ENCODE results near the gene KRABD2.
A peak's percentile ranks its signal among the peaks of the same experiment; 100 is the strongest.
"Not testable (repeated sequence)": the region's sequence is repeated elsewhere in the genome, so short reads cannot be mapped to it uniquely, and the experiment has no call there.

Gene KRABD2

DNA sequence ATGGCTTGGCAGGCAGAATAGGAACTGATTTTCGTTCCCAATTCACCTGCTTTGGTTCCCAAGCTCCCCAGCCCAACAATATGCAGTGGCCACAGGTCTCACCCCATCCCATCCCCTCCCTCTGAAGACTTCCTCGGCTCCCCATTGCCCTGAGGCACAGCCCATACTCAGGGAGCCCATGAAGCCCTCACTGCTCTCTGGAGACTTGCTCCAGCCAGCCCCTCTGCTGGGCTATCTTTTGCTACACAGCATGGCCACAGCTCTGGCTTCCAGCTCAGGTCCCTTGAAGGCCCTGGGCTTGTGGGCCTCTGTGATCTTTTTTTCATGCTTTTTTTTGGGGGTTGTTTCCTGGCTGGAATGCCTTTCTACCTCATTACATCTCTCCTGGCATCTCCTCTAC is 29.7 kb upstream of the KRABD2 start:
- Mint-ChIP-seq H3K27me3 (peaks cover 29% of the 10 kb centered on the region), H3K4me3 (no peak overlapping the region), H3K4me1 (no peaks in the 10 kb centered on the region), H3K36me3 (ENCODE audit: insufficient read depth) (no peaks in the 10 kb centered on the region), H3K27ac (ENCODE audit: low read depth) (no peak overlapping the region), H3K9me3 (no peaks in the 10 kb centered on the region)
- ATAC-seq (replicated peaks; ENCODE audit: extremely low read depth, poor library complexity, severe bottlenecking) (no peak), DNase-seq (ENCODE audit: low spot score in 2 of 2) (no peak)

- Mint-ChIP-seq H3K36me3 (ENCODE audit: insufficient read depth) (no peaks in the 10 kb centered on the region), H3K4me1 (no peaks in the 10 kb centered on the region), H3K4me3 (no peak overlapping the region), H3K27ac (ENCODE audit: low read depth) (no peak overlapping the region), H3K27me3 (peaks cover 35% of the 10 kb centered on the region), H3K9me3 (no peaks in the 10 kb centered on the region)
- ATAC-seq (replicated peaks; ENCODE audit: extremely low read depth, poor library complexity, severe bottlenecking) (no peak), DNase-seq (ENCODE audit: low spot score in 2 of 2) (no peak)
Measured at GRCh38 chr17:8405499-8406016, 29.1 kb upstream of the KRABD2 start.

GRCh38 chr17:8402921-8403536 is 26.5 kb upstream of the KRABD2 start:
- H3K4me3 Mint-ChIP-seq: no peak overlapping the region
- no peak overlapping the region for H3K27ac Mint-ChIP-seq (ENCODE audit: low read depth)
- H3K27me3 Mint-ChIP-seq: peaks cover 36% of the 10 kb centered on the region
- H3K9me3 Mint-ChIP-seq: no peaks in the 10 kb centered on the region
- ATAC-seq (replicated peaks; ENCODE audit: extremely low read depth, poor library complexity, severe bottlenecking) (no peak), DNase-seq (ENCODE audit: low spot score in 2 of 2) (no peak)
- H3K36me3 Mint-ChIP-seq (ENCODE audit: insufficient read depth): no peaks in the 10 kb centered on the region
- H3K4me1 Mint-ChIP-seq: no peaks in the 10 kb centered on the region

DNA sequence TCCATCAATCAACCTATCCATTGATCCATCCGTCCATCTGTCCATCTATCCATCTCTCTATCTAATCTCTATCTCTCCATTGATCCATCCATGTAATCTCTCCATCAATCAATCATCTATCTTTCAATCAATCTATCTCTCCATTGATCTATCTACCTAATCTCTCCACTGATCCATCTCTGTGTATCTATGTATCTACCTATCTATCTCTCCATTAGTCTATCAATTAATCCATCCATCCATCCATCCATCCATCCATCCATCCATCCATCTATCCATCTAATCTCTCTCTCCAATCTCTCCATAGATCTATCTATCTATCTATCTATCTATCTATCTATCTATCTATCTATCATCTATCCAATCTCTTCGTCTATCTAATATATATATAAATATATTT is 24.6 kb upstream of the KRABD2 start:
- no peaks in the 10 kb centered on the region for H3K9me3 Mint-ChIP-seq
- H3K4me1 Mint-ChIP-seq: no peaks in the 10 kb centered on the region
- no peak overlapping the region for H3K27ac Mint-ChIP-seq (ENCODE audit: low read depth)
- no peak for DNase-seq (ENCODE audit: low spot score in 2 of 2)
- no peaks in the 10 kb centered on the region for H3K36me3 Mint-ChIP-seq (ENCODE audit: insufficient read depth)
- no peak for ATAC-seq (replicated peaks; ENCODE audit: extremely low read depth, poor library complexity, severe bottlenecking)
- no peak overlapping the region for H3K4me3 Mint-ChIP-seq
- H3K27me3 Mint-ChIP-seq: peaks cover 45% of the 10 kb centered on the region

DNA sequence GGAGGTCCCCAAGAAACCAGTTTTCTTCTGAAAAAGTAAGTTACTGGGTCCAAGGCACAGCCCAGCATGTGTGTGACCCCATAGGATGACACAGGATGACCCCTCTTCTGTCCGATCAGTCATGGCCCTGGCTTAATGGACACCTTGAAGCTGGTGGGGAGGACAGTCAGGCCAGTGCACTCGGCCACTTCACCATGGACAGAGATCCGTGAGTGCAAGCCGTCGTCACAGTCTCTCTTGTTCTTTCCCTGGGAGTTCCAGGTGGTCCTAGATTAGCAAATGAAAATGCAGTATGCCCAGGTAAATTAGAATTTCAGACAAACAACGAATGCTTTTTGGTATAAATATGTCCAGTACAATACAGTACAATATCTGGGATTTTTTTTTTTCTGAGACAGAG is 22.5 kb upstream of the KRABD2 start:
- no peak overlapping the region for H3K27ac Mint-ChIP-seq (ENCODE audit: low read depth)
- ATAC-seq (replicated peaks; ENCODE audit: extremely low read depth, poor library complexity, severe bottlenecking): no peak
- no peaks in the 10 kb centered on the region for H3K36me3 Mint-ChIP-seq (ENCODE audit: insufficient read depth)
- no peak for DNase-seq (ENCODE audit: low spot score in 2 of 2)
- H3K4me1 Mint-ChIP-seq: peaks cover 4% of the 10 kb centered on the region
- H3K4me3 Mint-ChIP-seq: no peak overlapping the region
- H3K27me3 Mint-ChIP-seq: peaks cover 51% of the 10 kb centered on the region
- no peaks in the 10 kb centered on the region for H3K9me3 Mint-ChIP-seq

- Mint-ChIP-seq H3K27ac (ENCODE audit: low read depth) (peak within 1 kb of the TSS; percentile 42), H3K27me3 (peaks cover 42% of the 10 kb centered on the region), H3K4me1 (peaks cover 12% of the 10 kb centered on the region), H3K9me3 (no peaks in the 10 kb centered on the region), H3K36me3 (ENCODE audit: insufficient read depth) (peaks cover 3% of the 10 kb centered on the region), H3K4me3 (no peak within 1 kb of the TSS)
- DNase-seq (ENCODE audit: low spot score in 2 of 2) (no peak), ATAC-seq (replicated peaks; ENCODE audit: extremely low read depth, poor library complexity, severe bottlenecking) (no peak)
Measured at GRCh38 chr17:8397636-8398035, 21.1 kb upstream of the KRABD2 start, which contains the start of gene RNF222. RNF222 (minus strand) TSS chr17:8397827; CDS start chr17:8393461, 4,366 bp downstream.

DNA sequence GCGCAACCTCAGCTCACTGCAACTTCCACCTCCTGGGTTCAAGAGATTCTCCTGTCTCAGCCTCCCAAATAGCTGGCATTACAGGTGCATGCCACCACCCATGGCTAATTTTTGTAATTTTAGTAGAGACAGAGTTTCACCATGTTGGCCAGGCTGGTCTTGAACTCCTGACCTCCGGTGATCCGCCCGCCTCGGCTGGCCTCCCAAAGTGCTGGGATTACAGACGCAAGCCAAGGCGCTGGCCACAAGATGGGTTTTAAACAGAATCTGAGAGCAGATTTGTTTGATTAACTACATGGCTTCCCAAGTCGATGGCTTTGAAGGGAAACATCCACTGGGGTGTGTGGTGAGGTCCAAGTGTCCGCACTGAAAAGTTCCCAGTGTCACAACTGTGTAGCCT is 18.0 kb upstream of the KRABD2 start:
- peaks cover 16% of the 10 kb centered on the region for H3K4me1 Mint-ChIP-seq
- not testable (repeated sequence) for H3K36me3 Mint-ChIP-seq (ENCODE audit: insufficient read depth); ATAC-seq (replicated peaks; ENCODE audit: extremely low read depth, poor library complexity, severe bottlenecking); DNase-seq (ENCODE audit: low spot score in 2 of 2); H3K27ac Mint-ChIP-seq (ENCODE audit: low read depth); H3K4me3 Mint-ChIP-seq; H3K9me3 Mint-ChIP-seq
- peaks cover 23% of the 10 kb centered on the region for H3K27me3 Mint-ChIP-seq

DNA sequence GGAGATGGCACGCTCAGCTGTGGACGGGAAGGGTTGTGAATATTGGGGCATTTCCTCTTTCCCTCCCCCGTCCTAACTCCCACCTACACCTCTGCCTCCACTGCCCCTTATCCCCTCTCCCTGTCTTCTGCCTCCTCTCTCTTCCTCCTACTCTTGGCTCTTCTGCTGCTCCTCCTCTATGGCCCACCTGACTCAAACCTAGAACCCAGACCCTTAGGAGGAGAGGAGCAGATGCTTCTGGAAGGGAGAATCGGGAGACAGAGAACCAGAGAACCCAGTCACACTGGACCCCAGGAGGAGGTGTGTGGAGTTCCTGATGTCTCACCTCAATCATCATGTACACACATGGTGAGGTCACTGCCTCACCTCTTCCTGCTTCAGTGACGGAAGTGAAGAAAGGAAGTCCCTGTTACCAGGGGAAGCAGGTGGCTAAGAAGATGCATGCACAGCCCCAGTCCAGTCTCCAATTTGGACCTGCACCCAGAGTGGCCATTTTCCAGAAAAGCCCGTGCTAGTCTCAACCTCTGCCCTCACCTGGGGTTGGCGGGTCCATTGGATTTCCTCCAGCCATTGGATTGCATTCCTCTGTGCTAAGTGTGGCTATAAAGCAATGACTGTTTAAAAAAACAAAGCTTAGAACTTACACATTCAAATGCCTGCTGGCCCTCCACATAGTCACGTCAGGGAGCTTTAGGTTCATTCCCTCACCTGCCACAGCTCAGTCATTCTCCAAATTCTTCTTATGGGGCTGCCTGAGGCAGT is 17.1 kb upstream of the KRABD2 start:
- ATAC-seq (replicated peaks; ENCODE audit: extremely low read depth, poor library complexity, severe bottlenecking) (peak; percentile 97), DNase-seq (ENCODE audit: low spot score in 2 of 2) (peak in 1 of 2 donors; percentile 42)
- Mint-ChIP-seq H3K9me3 (no peaks in the 10 kb centered on the region), H3K36me3 (ENCODE audit: insufficient read depth) (peaks cover 5% of the 10 kb centered on the region), H3K4me3 (peak overlapping the region; percentile 42), H3K27ac (ENCODE audit: low read depth) (peak overlapping the region; percentile 94), H3K27me3 (peaks cover 23% of the 10 kb centered on the region), H3K4me1 (peaks cover 22% of the 10 kb centered on the region)

DNA sequence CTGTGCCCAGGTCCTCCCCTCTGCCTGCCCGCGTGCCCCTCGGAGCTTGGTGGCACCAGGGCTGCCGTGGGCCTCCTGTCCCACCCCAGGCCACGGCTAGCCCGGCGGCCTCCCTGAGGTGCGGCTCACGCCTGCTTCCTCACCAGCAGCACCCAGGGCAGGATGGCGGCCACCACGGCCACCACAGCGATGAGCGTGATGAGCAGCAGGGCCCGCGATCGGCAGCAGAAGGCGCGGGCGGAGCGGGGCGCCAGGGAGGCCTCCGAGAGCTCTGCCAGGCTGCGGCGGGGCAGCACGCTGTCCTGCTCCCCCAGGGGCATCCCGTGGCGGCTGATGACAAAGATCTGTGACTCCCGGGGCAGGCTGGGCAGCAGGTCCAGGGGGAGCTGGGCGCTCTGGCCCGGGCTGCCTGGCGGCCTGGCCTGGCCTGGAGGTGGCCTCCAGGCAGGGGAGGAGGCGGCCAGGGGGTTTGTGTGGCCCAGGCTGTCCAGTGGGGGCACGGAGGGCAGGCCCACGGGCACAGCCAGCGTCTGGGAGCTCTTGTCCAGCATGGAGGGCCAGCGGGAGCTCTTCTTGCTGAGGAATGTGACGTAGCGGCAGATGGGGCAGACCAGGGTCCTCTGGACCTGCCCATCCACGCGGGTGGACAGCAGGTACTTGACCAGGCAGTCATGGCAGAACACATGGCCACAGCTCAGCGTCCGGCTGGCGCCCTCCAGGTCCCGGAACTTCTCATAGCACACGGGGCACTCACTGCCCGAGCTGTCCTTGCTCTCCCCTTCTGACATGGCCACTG is 16.4 kb upstream of the KRABD2 start:
- H3K27ac Mint-ChIP-seq (ENCODE audit: low read depth): peak overlapping the region; percentile 94
- peaks cover 17% of the 10 kb centered on the region for H3K27me3 Mint-ChIP-seq
- H3K36me3 Mint-ChIP-seq (ENCODE audit: insufficient read depth): peaks cover 5% of the 10 kb centered on the region
- H3K4me1 Mint-ChIP-seq: peaks cover 30% of the 10 kb centered on the region
- no peaks in the 10 kb centered on the region for H3K9me3 Mint-ChIP-seq
- no peak for DNase-seq (ENCODE audit: low spot score in 2 of 2)
- H3K4me3 Mint-ChIP-seq: peak overlapping the region; percentile 42
- ATAC-seq (replicated peaks; ENCODE audit: extremely low read depth, poor library complexity, severe bottlenecking): no peak

DNA sequence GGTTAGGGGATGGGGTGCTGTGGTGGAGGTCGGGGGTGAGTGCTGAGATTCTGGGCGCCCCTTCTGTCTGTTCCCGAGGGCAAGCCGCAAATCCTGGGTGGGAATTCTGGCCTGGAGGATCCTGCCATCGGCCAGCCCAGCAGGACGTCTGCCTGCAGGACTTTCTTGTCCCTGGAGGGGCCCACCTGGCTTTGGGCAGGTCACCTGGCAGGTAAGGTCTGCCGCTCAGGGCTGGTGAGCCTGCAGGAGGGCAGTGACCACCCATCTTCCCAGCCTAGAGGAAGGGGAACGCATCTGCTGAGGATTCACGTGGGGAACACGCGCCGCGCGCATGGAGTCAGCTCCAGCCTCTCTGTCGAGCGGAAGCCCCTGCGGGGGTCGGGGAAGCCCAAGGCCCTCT is 15.8 kb upstream of the KRABD2 start:
- no peak overlapping the region for H3K27ac Mint-ChIP-seq (ENCODE audit: low read depth)
- peaks cover 36% of the 10 kb centered on the region for H3K4me1 Mint-ChIP-seq
- no peak for DNase-seq (ENCODE audit: low spot score in 2 of 2)
- no peak for ATAC-seq (replicated peaks; ENCODE audit: extremely low read depth, poor library complexity, severe bottlenecking)
- H3K36me3 Mint-ChIP-seq (ENCODE audit: insufficient read depth): peaks cover 5% of the 10 kb centered on the region
- no peaks in the 10 kb centered on the region for H3K9me3 Mint-ChIP-seq
- peaks cover 12% of the 10 kb centered on the region for H3K27me3 Mint-ChIP-seq
- H3K4me3 Mint-ChIP-seq: no peak overlapping the region

DNA sequence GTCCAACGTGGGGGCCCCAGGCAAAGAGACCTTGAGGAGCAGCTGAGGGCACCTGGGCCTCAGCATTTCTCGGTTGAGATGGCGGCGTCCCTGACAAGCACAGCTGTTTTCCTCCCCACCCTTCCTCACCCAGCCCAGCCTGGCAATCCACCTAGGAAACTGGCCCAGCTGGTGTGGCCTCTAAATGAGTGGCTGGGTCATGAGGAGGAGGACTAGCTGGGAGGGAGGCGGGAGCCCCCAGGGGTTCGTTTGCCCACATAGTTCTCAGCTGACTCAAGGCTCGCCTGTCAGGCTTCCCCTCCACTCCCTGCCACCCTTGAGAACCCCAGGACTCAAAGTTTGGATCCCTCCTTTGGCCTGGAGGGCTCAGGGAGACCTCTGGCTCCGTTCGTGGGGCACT is 15.2 kb upstream of the KRABD2 start:
- no peak for ATAC-seq (replicated peaks; ENCODE audit: extremely low read depth, poor library complexity, severe bottlenecking)
- H3K9me3 Mint-ChIP-seq: no peaks in the 10 kb centered on the region
- peaks cover 5% of the 10 kb centered on the region for H3K36me3 Mint-ChIP-seq (ENCODE audit: insufficient read depth)
- H3K27me3 Mint-ChIP-seq: peaks cover 12% of the 10 kb centered on the region
- no peak overlapping the region for H3K27ac Mint-ChIP-seq (ENCODE audit: low read depth)
- no peak overlapping the region for H3K4me3 Mint-ChIP-seq
- peaks cover 40% of the 10 kb centered on the region for H3K4me1 Mint-ChIP-seq
- DNase-seq (ENCODE audit: low spot score in 2 of 2): no peak

DNA sequence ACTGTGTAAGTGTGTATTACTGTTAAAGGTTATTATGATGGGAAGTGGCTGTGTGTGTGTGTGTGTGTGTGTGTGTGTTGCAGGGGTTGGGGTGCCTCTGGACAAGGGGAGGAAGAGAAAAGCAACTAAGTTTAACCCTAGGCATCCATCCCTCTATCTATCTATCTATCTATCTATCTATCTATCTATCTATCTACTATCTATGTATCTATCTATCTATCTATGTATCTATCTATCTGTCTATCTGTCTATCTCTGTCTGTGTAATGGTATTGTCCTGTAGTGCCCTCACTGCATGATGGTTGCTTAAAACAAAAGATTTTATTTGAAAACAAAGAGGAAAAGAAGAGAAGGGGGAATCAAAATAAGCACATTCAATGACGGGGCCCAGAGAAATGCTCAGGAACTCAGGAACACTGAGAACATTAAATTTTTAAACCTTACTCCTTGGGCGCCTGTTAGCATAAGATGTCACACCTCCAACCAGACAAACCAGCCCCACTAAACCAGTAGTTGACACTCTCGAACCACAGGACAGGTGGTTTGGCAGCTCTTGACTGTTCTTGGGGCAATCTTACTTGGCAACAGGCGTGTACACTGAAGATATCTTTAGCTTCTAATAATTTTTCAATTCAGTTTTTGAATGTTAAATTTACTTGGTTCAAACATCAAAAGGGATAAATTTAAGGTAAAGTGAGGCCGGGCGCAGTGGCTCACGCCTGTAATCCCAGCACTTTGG is 11.6 kb upstream of the KRABD2 start:
- Mint-ChIP-seq H3K27me3 (no peaks in the 10 kb centered on the region), H3K27ac (ENCODE audit: low read depth) (peak overlapping the region; percentile 77), H3K36me3 (ENCODE audit: insufficient read depth) (peaks cover 15% of the 10 kb centered on the region), H3K4me1 (peaks cover 53% of the 10 kb centered on the region), H3K4me3 (peak overlapping the region; percentile 50), H3K9me3 (no peaks in the 10 kb centered on the region)
- peak in 1 of 2 donors; percentile 71 for DNase-seq (ENCODE audit: low spot score in 2 of 2)
- peak; percentile 77 for ATAC-seq (replicated peaks; ENCODE audit: extremely low read depth, poor library complexity, severe bottlenecking)
